Keratinocyte (primary cell): ENCODE data around the gene CNGA3. TPM values are rescaled to one million over a fixed set of nuclear protein-coding genes. Genes with fewer than 3 reads are reported as not detected.
"Not testable (repeated sequence)": the region's sequence is repeated elsewhere in the genome, so short reads cannot be mapped to it uniquely, and the experiment has no call there.

Experiments used
- DNase-seq: peaks from one replicate; pipeline ENCODE4 v3.0.0-alpha.2; 2011; ENCODE audit warnings: low read depth, missing footprints, low spot score
- FAIRE-seq: peaks from 2 replicates; lab custom pipeline; 2011; peaks lifted over from hg19 to GRCh38; lab: Jason Lieb, UNC
- H2AFZ ChIP-seq: 2 replicates; pipeline ENCODE4 v1.6.0; 2012; ENCODE audit warnings: low read length, control low read depth, inconsistent platforms; ENCODE audit not compliant: control insufficient read depth
- H3K27ac ChIP-seq: 2 replicates; pipeline ENCODE4 v1.5.1; 2011; ENCODE audit warnings: low read length; ENCODE audit not compliant: control insufficient read depth, insufficient read depth
- H3K27me3 ChIP-seq: 3 replicates; pipeline ENCODE4 v1.6.0; 2011; ENCODE audit warnings: low read length; ENCODE audit not compliant: control insufficient read depth, insufficient read depth; ENCODE audit errors: extremely low read depth
- H3K36me3 ChIP-seq, 2 experiments: 2 replicates in 1 of 2; 3 replicates in 1 of 2; pipeline ENCODE4 v1.5.1; 2011; ENCODE audit warnings: low read length in 2 of 2, mild to moderate bottlenecking in 1 of 2; ENCODE audit not compliant: control insufficient read depth in 2 of 2, insufficient read depth in 2 of 2; ENCODE audit errors: extremely low read depth in 1 of 2
- H3K4me1 ChIP-seq: 3 replicates; pipeline ENCODE4 v1.5.1; 2011; ENCODE audit warnings: low read length; ENCODE audit not compliant: control insufficient read depth, insufficient read depth; ENCODE audit errors: extremely low read depth
- H3K4me2 ChIP-seq: 3 replicates; pipeline ENCODE4 v1.6.0; 2011; ENCODE audit warnings: low read depth, low read length; ENCODE audit not compliant: control insufficient read depth, insufficient read depth; ENCODE audit errors: extremely low read depth
- H3K4me3 ChIP-seq, 3 experiments: fragments of 200-600 bp in 1 of 3; sonication (generic) in 1 of 3; 2 replicates in 2 of 3; 3 replicates in 1 of 3; pipeline ENCODE4 v1.5.1; 2011 to 2016; ENCODE audit warnings: low read length in 3 of 3, mild to moderate bottlenecking in 3 of 3, control low read depth in 2 of 3, inconsistent platforms in 1 of 3, low read depth in 1 of 3, mixed read lengths in 1 of 3, mixed run types in 1 of 3, moderate library complexity in 1 of 3; ENCODE audit not compliant: control insufficient read depth in 2 of 3, insufficient read depth in 2 of 3; ENCODE audit errors: extremely low read depth in 1 of 3
- H3K79me2 ChIP-seq: 2 replicates; pipeline ENCODE4 v1.6.0; 2012; ENCODE audit warnings: low read length; ENCODE audit not compliant: control insufficient read depth, insufficient read depth
- H3K9ac ChIP-seq: 3 replicates; pipeline ENCODE4 v1.6.0; 2011; ENCODE audit warnings: low read length; ENCODE audit not compliant: control insufficient read depth, insufficient read depth; ENCODE audit errors: extremely low read depth
- H3K9me1 ChIP-seq: 3 replicates; pipeline ENCODE4 v1.6.0; 2011; ENCODE audit warnings: low read length; ENCODE audit not compliant: control insufficient read depth, insufficient read depth; ENCODE audit errors: extremely low read depth
- H3K9me3 ChIP-seq: 2 replicates; pipeline ENCODE4 v1.5.1; 2012; ENCODE audit warnings: low read depth, low read length; ENCODE audit not compliant: control insufficient read depth
- H4K20me1 ChIP-seq: 3 replicates; pipeline ENCODE4 v1.6.0; 2011; ENCODE audit warnings: low read length; ENCODE audit not compliant: control insufficient read depth, insufficient read depth; ENCODE audit errors: extremely low read depth
- CTCF ChIP-seq, 3 experiments: IDR thresholded peaks in 1 of 3; conservative IDR thresholded peaks in 1 of 3; optimal IDR thresholded peaks in 1 of 3; 2 replicates in 2 of 3; 3 replicates in 1 of 3; pipeline versions ENCODE3 to v1.5.1; 2011; ENCODE audit warnings: low read length in 3 of 3, mild to moderate bottlenecking in 3 of 3, moderate library complexity in 2 of 3, control low read depth in 1 of 3, inconsistent platforms in 1 of 3; ENCODE audit not compliant: insufficient read depth in 2 of 3; ENCODE audit errors: extremely low read depth in 1 of 3
- EZH2 ChIP-seq: IDR thresholded peaks from one replicate; pipeline ENCODE4 v1.6.1; 2012; ENCODE audit warnings: inconsistent platforms, mild to moderate bottlenecking, low read length, moderate library complexity
- dilution Hi-C: fragments of 300-500 bp; cut with MboI; formaldehyde crosslinking; loops from one replicate; pipeline ENCODE4 v1.7.0; 2020; ENCODE audit warnings: low sequenced_read_pairs; ENCODE audit not compliant: extremely low pct_ligation_motif_present
- polyA plus RNA-seq, 5 experiments: library from polyadenylated mRNA; depleted of rRNA in 3 of 5; stranded (reverse) in 3 of 5; stranded (forward) in 1 of 5; unstranded in 1 of 5; fragments of >200 nt; gene quantifications; 1 replicate in 1 of 5; 2 replicates in 3 of 5; 3 replicates in 1 of 5; pipeline versions ENCODE4 v1.2.1 to v1.2.3, GENCODE V29; 2011 to 2012; ENCODE audit warnings: missing spikeins in 2 of 5, low read depth in 1 of 5, low replicate concordance in 1 of 5

CNGA3 gene
- polyA plus RNA-seq, 1 donor (not counting 4 experiments of a cell fraction or from before 2014, with no cell fraction given), result 0.01 TPM

- H3K4me1 ChIP-seq, result no peaks in the 10 kb centered on the region
- no peak overlapping the region for H3K4me2 ChIP-seq
- dilution Hi-C loops, result no loop called here
- no peaks in the 10 kb centered on the region for H4K20me1 ChIP-seq
- no peak for FAIRE-seq
- no peaks in the 10 kb centered on the region for H3K36me3 ChIP-seq
- DNase-seq, result no peak
- H3K4me3 ChIP-seq, result no peak overlapping the region
- no peaks in the 10 kb centered on the region for H3K9me1 ChIP-seq
- peaks cover 3% of the 10 kb centered on the region for H3K9me3 ChIP-seq
- no peaks in the 10 kb centered on the region for H3K79me2 ChIP-seq
- no peak overlapping the region for H3K27ac ChIP-seq
- no peak overlapping the region for H2AFZ ChIP-seq
- H3K27me3 ChIP-seq, result no peaks in the 10 kb centered on the region
- no peak overlapping the region for H3K9ac ChIP-seq
- TF ChIP-seq CTCF (optimal IDR thresholded peaks at IDR 0.05 in 1 of 3, IDR thresholded peaks at IDR 0.05 in 1 of 3, conservative IDR thresholded peaks at IDR 0.05 in 1 of 3; ENCODE audit: extremely low read depth in 1 of 3, insufficient read depth in 2 of 3, low read length in 3 of 3), result no peak
- TF ChIP-seq EZH2, result no peak
Observed at GRCh38 chr2:98434492-98434891, 88.2 kb downstream of the CNGA3 start.

GRCh38 chr2:98435670-98436069, 89.4 kb downstream of the CNGA3 start:
- H3K9me3 ChIP-seq, H3K4me1 ChIP-seq, H2AFZ ChIP-seq, H3K79me2 ChIP-seq, dilution Hi-C loops, H3K36me3 ChIP-seq, DNase-seq, H4K20me1 ChIP-seq, H3K9me1 ChIP-seq, H3K4me3 ChIP-seq, H3K4me2 ChIP-seq, H3K27me3 ChIP-seq, H3K27ac ChIP-seq, FAIRE-seq, H3K9ac ChIP-seq: not testable (repeated sequence)

- dilution Hi-C loops, result no loop called here
- Histone ChIP-seq H3K9me1 (no peaks in the 10 kb centered on the region), H3K4me1 (no peaks in the 10 kb centered on the region), H2AFZ (no peak overlapping the region), H3K36me3 (no peaks in the 10 kb centered on the region), H3K79me2 (no peaks in the 10 kb centered on the region), H3K9me3 (peaks cover 3% of the 10 kb centered on the region), H3K9ac (no peak overlapping the region), H3K27me3 (no peaks in the 10 kb centered on the region), H4K20me1 (no peaks in the 10 kb centered on the region), H3K4me2 (no peak overlapping the region), H3K27ac (no peak overlapping the region), H3K4me3 (no peak overlapping the region)
- FAIRE-seq (no peak), DNase-seq (no peak)
- no peak for TF ChIP-seq CTCF (optimal IDR thresholded peaks at IDR 0.05 in 1 of 3, IDR thresholded peaks at IDR 0.05 in 1 of 3, conservative IDR thresholded peaks at IDR 0.05 in 1 of 3; ENCODE audit: extremely low read depth in 1 of 3, insufficient read depth in 2 of 3, low read length in 3 of 3)
- no peak for TF ChIP-seq EZH2
Observed at GRCh38 chr2:98436734-98437133, 90.5 kb downstream of the CNGA3 start.
